Vagina (tissue), 2 donors: Measurements from ENCODE around the gene TSSK6.

Source experiments
- POLR2A ChIP-seq, 2 donors: fragments of 450-650 bp; IDR thresholded peaks; one replicate each; pipeline ENCODE4 v1.6.1; 2017; ENCODE audit warnings: antibody characterized with exemption in 2 of 2, mild to moderate bottlenecking in 2 of 2, moderate library complexity in 2 of 2
- TF ChIP-seq, protein P1 (sequence below), 3 experiments: fragments of 450-650 bp in 2 of 3; fragments of 200-600 bp in 1 of 3; sonication (generic) in 1 of 3; IDR thresholded peaks; one replicate each; pipeline ENCODE4 v1.5.1; 2017 to 2019; ENCODE audit warnings: antibody characterized with exemption in 3 of 3, mild to moderate bottlenecking in 2 of 3, moderate library complexity in 2 of 3

DNA sequence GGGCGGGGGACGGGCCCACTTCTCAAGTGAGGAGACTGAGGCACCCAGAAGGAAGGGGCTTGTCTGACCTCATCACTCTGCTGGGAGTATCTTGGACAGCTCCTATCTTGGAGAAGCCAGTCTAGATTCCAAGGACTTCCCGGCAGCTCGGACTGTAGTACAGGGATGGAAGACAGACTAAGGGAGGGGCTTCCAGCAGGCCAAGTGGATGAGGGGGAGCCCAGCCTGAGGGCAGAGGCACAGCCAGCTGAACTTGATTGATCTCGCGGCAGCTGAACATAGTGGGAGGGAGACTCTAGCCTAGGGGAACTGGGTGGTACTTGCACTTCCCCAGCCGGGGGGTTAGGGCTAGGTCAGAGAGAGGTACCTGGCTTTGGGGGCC, 23.4 kb upstream of the TSSK6 start:
- TF ChIP-seq, protein P1, sequence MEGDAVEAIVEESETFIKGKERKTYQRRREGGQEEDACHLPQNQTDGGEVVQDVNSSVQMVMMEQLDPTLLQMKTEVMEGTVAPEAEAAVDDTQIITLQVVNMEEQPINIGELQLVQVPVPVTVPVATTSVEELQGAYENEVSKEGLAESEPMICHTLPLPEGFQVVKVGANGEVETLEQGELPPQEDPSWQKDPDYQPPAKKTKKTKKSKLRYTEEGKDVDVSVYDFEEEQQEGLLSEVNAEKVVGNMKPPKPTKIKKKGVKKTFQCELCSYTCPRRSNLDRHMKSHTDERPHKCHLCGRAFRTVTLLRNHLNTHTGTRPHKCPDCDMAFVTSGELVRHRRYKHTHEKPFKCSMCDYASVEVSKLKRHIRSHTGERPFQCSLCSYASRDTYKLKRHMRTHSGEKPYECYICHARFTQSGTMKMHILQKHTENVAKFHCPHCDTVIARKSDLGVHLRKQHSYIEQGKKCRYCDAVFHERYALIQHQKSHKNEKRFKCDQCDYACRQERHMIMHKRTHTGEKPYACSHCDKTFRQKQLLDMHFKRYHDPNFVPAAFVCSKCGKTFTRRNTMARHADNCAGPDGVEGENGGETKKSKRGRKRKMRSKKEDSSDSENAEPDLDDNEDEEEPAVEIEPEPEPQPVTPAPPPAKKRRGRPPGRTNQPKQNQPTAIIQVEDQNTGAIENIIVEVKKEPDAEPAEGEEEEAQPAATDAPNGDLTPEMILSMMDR (IDR thresholded peaks at IDR 0.05): no peak
- TF ChIP-seq POLR2A (IDR thresholded peaks at IDR 0.05): no peak
